ENCODE data around the gene JUND.
A peak's percentile ranks its signal among the peaks of the same experiment; 100 is the strongest.

JUND gene

GRCh38 chr19:18278521-18279265 is 2.7 kb downstream of the JUND start:
- H3K4me3 ChIP-seq (ENCODE audit: control insufficient read depth, low read depth, low read length), result peak overlapping the region; percentile 92
- peak; percentile 26 for TF ChIP-seq CTCF (conservative IDR thresholded peaks at IDR 0.05; ENCODE audit: control insufficient read depth, insufficient read depth, low read depth, low read length)
- DNase-seq (ENCODE audit: low read depth), result no peak

GRCh38 chr19:18274781-18275356 is 6.6 kb downstream of the JUND start:
- TF ChIP-seq CTCF (conservative IDR thresholded peaks at IDR 0.05; ENCODE audit: control insufficient read depth, insufficient read depth, low read depth, low read length), result no peak
- DNase-seq (ENCODE audit: low read depth), result peak; percentile 91
- H3K4me3 ChIP-seq (ENCODE audit: control insufficient read depth, low read depth, low read length), result no peak overlapping the region

GRCh38 chr19:18274219-18274780 is 7.1 kb downstream of the JUND start, which contains the start of gene IQCN:
Gene IQCN (minus strand): TSS chr19:18274452. CDS start chr19:18269478, 4,974 bp downstream.
- DNase-seq (ENCODE audit: low read depth), result no peak
- no peak for TF ChIP-seq CTCF (conservative IDR thresholded peaks at IDR 0.05; ENCODE audit: control insufficient read depth, insufficient read depth, low read depth, low read length)
- no peak within 1 kb of the TSS for H3K4me3 ChIP-seq (ENCODE audit: control insufficient read depth, low read depth, low read length)

GRCh38 chr19:18273561-18274218 is 7.7 kb downstream of the JUND start:
- no peak for TF ChIP-seq CTCF (conservative IDR thresholded peaks at IDR 0.05; ENCODE audit: control insufficient read depth, insufficient read depth, low read depth, low read length)
- DNase-seq (ENCODE audit: low read depth), result no peak

GRCh38 chr19:18271433-18271841 is 10.0 kb downstream of the JUND start:
- DNase-seq (ENCODE audit: low read depth), result no peak
- no peak overlapping the region for H3K4me3 ChIP-seq (ENCODE audit: control insufficient read depth, low read depth, low read length)
- no peak for TF ChIP-seq CTCF (conservative IDR thresholded peaks at IDR 0.05; ENCODE audit: control insufficient read depth, insufficient read depth, low read depth, low read length)

More at GRCh38 chr19:18273561-18274218, 7.7 kb downstream of the JUND start:
- no peak overlapping the region for H3K4me3 ChIP-seq (ENCODE audit: control insufficient read depth, low read depth, low read length)

DNA sequence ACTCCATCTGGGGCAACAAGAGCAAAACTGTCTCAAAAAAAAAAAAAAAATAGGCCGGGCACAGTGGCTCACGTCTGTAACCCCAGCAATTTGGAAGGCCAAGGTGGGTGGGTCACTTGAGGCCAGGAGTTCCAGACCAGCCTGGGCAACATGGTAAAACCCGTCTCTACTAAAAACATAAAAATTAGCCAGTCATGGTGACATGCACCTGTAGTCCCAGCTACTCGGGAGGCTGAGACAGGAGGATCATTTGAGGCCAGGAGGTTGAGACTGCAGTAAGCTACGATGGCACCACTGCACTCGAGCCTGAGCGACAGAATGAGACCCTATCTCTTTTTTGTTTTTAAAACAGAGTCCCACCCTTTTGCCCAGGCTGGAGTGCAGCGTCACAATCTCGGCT is 11.1 kb downstream of the JUND start:
- H3K4me3 ChIP-seq (ENCODE audit: control insufficient read depth, low read depth, low read length), result no peak overlapping the region
- TF ChIP-seq CTCF (conservative IDR thresholded peaks at IDR 0.05; ENCODE audit: control insufficient read depth, insufficient read depth, low read depth, low read length), result no peak
- DNase-seq (ENCODE audit: low read depth), result no peak
